ENCODE data around the gene AGAP1. TPM values are rescaled to one million over a fixed set of nuclear protein-coding genes. Genes with fewer than 3 reads are reported as not detected.

AGAP1 gene
- total RNA-seq, 1 donor from 2014 or later = 46.3 TPM

DNA sequence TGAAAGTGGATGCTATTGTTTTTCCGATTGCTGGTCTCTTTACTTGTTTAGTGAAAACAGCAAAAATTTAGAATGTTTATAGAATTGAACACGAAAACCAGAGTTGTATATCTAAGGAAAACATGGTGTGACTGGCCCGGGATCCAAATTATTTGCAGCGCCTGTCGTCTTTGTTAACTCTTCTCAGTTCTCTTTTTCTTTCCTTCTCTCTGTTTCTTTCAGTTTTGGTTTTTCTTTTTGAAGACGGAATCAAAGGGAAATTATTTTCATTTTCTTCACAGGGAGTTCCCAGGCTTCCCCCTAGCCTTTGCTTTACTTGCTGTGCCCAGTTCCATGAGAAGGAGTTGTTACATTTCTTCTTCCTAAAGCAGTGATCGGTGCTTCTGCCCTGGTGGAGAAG is 76.0 kb downstream of the AGAP1 start:
- Mint-ChIP-seq H3K27me3 (no peaks in the 10 kb centered on the region), H3K36me3 (peaks cover 7% of the 10 kb centered on the region), H3K4me1 (ENCODE audit: unreplicated experiment) (peaks cover 21% of the 10 kb centered on the region), H3K27ac (peak overlapping the region; percentile 80), H3K9me3 (no peaks in the 10 kb centered on the region), H3K4me3 (no peak overlapping the region)
- TF ChIP-seq CTCF (conservative IDR thresholded peaks at IDR 0.05) = no peak
- DNase-seq (ENCODE audit: extremely low spot score, unreplicated experiment) = no peak

- H3K4me3 Mint-ChIP-seq = no peak overlapping the region
- TF ChIP-seq CTCF (conservative IDR thresholded peaks at IDR 0.05) = no peak
- H3K4me1 Mint-ChIP-seq (ENCODE audit: unreplicated experiment) = peaks cover 21% of the 10 kb centered on the region
- DNase-seq (ENCODE audit: extremely low spot score, unreplicated experiment) = no peak
- no peaks in the 10 kb centered on the region for H3K9me3 Mint-ChIP-seq
- H3K27ac Mint-ChIP-seq = peak overlapping the region; percentile 80
- no peaks in the 10 kb centered on the region for H3K27me3 Mint-ChIP-seq
- peaks cover 7% of the 10 kb centered on the region for H3K36me3 Mint-ChIP-seq
Observed at GRCh38 chr2:235570256-235570655, 76.4 kb downstream of the AGAP1 start.

DNA sequence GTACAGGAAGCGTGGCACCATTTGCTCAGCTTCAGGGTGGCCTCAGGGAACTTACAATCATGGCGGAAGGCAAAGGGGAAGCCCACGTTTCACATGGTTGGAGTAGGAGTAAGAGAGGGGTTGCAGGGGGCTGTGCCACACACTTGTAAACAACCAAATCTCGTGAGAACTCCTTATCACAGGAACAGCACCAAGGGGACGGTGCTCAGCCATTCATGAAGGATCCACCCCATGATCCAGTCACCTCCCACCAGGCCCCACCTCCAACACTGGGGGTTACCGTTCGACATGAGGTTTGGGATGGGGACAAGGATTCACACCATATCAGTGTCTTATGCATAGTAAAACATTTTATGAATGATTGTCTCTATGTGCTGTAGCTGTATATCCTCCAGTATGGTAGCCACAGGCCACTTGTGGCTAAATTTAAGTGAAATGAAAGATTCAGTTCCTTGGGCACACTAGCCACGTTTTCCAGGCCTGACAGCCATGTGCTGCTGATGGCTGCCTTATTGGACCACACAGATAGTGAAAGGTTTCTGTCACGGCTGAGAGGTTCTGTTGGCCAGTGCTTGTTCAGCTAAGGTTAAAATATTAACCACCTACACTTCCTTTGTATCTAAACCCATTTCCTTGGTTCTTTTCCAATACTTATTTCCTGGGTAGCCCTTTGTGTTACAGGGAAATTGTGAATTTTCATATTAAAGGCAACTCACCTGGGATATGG is 77.3 kb downstream of the AGAP1 start:
- no peaks in the 10 kb centered on the region for H3K9me3 Mint-ChIP-seq

GRCh38 chr2:235572592-235572991 is 78.7 kb downstream of the AGAP1 start:
- no peak overlapping the region for H3K4me3 Mint-ChIP-seq
- no peak overlapping the region for H3K27ac Mint-ChIP-seq
- peaks cover 4% of the 10 kb centered on the region for H3K36me3 Mint-ChIP-seq
- peaks cover 32% of the 10 kb centered on the region for H3K4me1 Mint-ChIP-seq (ENCODE audit: unreplicated experiment)
- no peak for TF ChIP-seq CTCF (conservative IDR thresholded peaks at IDR 0.05)
- no peak for DNase-seq (ENCODE audit: extremely low spot score, unreplicated experiment)
- H3K9me3 Mint-ChIP-seq = no peaks in the 10 kb centered on the region
- H3K27me3 Mint-ChIP-seq = no peaks in the 10 kb centered on the region

More for the DNA sequence above, 77.3 kb downstream of the AGAP1 start:
- no peak for DNase-seq (ENCODE audit: extremely low spot score, unreplicated experiment)
- H3K4me3 Mint-ChIP-seq = no peak overlapping the region
- H3K4me1 Mint-ChIP-seq (ENCODE audit: unreplicated experiment) = peaks cover 23% of the 10 kb centered on the region
- no peaks in the 10 kb centered on the region for H3K27me3 Mint-ChIP-seq
- H3K27ac Mint-ChIP-seq = peak overlapping the region; percentile 80
- peaks cover 7% of the 10 kb centered on the region for H3K36me3 Mint-ChIP-seq
- TF ChIP-seq CTCF (conservative IDR thresholded peaks at IDR 0.05) = no peak

GRCh38 chr2:235573331-235574221 is 79.7 kb downstream of the AGAP1 start:
- no peak for DNase-seq (ENCODE audit: extremely low spot score, unreplicated experiment)
- Mint-ChIP-seq H3K9me3 (no peaks in the 10 kb centered on the region), H3K36me3 (peaks cover 4% of the 10 kb centered on the region), H3K4me3 (no peak overlapping the region), H3K27me3 (no peaks in the 10 kb centered on the region), H3K27ac (no peak overlapping the region), H3K4me1 (ENCODE audit: unreplicated experiment) (peaks cover 39% of the 10 kb centered on the region)
- no peak for TF ChIP-seq CTCF (conservative IDR thresholded peaks at IDR 0.05)

Data from type B pancreatic cell (in vitro differentiated cells).